Esophagus squamous epithelium (tissue), 5 donors: ENCODE measurements around the gene RNF113B. TPM values are rescaled to one million over a fixed set of nuclear protein-coding genes. Genes with fewer than 3 reads are reported as not detected.

Experiments
- DNase-seq: peaks from one replicate; lab custom pipeline; 2025; lab: John Stamatoyannopoulos, UW
- H3K27ac ChIP-seq, 4 donors: fragments of 200-600 bp; sonication (generic); one replicate each; pipeline ENCODE4 v1.5.1; 2016 to 2019; ENCODE audit warnings: mild to moderate bottlenecking in 1 of 4
- H3K27me3 ChIP-seq, 4 donors: fragments of 200-600 bp; sonication (generic); 1 replicate in 3 of 4; 2 replicates in 1 of 4; pipeline versions ENCODE4 v1.5.1 to v1.6.0; 2017 to 2021; ENCODE audit warnings: antibody characterized with exemption in 1 of 4
- H3K36me3 ChIP-seq, 3 donors: fragments of 200-600 bp; sonication (generic); one replicate each; pipeline ENCODE4 v1.5.1; 2016 to 2019
- H3K4me1 ChIP-seq, 3 donors: fragments of 200-600 bp; sonication (generic); one replicate each; pipeline ENCODE4 v1.5.1; 2017 to 2019
- H3K4me3 ChIP-seq, 4 donors: fragments of 200-600 bp; sonication (generic); 1 replicate in 3 of 4; 2 replicates in 1 of 4; pipeline ENCODE4 v1.5.1; 2016 to 2019; ENCODE audit warnings: mild to moderate bottlenecking in 2 of 4, moderate library complexity in 1 of 4
- H3K9me3 ChIP-seq, 3 donors: fragments of 200-600 bp; sonication (generic); one replicate each; pipeline ENCODE4 v1.5.1; 2016 to 2019
- CTCF ChIP-seq, 6 experiments: fragments of 450-650 bp in 4 of 6; fragments of 200-600 bp in 2 of 6; sonication (generic) in 2 of 6; IDR thresholded peaks; one replicate each; pipeline ENCODE4 v1.5.1; 2016 to 2019; ENCODE audit warnings: antibody characterized with exemption in 6 of 6, mild to moderate bottlenecking in 4 of 6, moderate library complexity in 4 of 6
- POLR2A ChIP-seq, 4 donors: fragments of 450-650 bp; IDR thresholded peaks; one replicate each; pipeline ENCODE4 v1.6.1; 2017; ENCODE audit warnings: antibody characterized with exemption in 4 of 4, mild to moderate bottlenecking in 4 of 4, moderate library complexity in 3 of 4
- WGBS, 2 donors: methylation state at CpG; one replicate each; pipeline ENCODE4 v1.1.5; 2018; 5-methylcytosine and 5-hydroxymethylcytosine counted together
- intact Hi-C: fragments of 100-400 bp; cut with DNase I; formaldehyde crosslinking; loops from one replicate; pipeline ENCODE4 v1.15.0; 2022
- total RNA-seq, 4 donors: library from RNA; depleted of rRNA; stranded (reverse); fragments of >200 nt; gene quantifications; one replicate each; pipeline ENCODE4 v1.1.0, GENCODE V29; 2016
- donor health status: DM: yes; HTN: yes; CAD: no.

Gene RNF113B
- total RNA-seq, 4 donors from 2014 or later: not detected

DNA sequence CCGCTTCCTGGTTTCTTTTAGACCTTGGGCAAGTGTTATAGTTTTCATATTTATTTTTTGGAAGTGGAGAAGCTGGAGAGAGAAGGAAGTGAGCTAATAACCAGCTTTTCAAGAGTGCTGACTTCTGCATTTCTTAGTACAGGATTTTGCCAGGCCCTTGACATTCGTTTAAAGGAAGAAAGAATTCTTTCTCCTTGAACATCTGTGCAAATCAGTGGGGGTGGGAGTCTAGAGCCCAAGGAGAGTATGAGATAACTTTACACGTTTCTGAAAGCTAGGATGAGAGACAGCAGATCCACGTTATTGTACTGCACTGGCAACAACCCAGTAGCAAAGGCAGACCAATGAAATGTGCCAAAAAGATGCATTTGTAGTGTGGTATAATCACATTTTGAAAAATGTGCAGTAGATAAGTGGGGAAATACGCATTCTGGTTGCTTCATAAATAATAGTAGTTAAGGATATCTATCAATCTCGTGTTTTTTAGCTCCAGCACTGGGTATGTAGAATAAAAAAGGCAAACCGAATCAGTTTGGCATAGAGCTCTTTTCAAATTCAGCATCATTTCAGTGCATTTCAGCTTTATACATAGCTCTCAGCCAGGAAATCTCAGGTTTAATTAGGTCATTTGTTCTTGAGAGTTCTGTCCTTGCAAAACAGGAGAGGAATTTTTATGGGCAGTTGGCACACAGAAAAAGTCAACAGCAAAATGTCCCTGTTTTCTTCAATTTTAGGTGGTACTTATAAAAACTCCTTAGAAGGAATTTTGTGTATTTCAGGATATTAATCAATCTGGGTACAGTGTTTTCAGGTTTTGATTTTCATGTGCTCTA, 4.3 kb downstream of the RNF113B start:
- Histone ChIP-seq H3K4me3 (peak overlapping the region in 1 of 4 donors; percentile 24), H3K36me3 (no peaks in the 10 kb centered on the region), H3K27me3 (no peaks in the 10 kb centered on the region), H3K27ac (peak overlapping the region in 3 of 4 donors; percentile 27 to 73 (median 54)), H3K4me1 (peaks cover 12 to 42% (median 21%) of the 10 kb centered on the region in 3 donors), H3K9me3 (no peaks in the 10 kb centered on the region)
- WGBS, 2 donors: 38 to 48% methylated on average over 7 of the region's 7 CpGs
- intact Hi-C loops: no loop called here
- TF ChIP-seq CTCF (IDR thresholded peaks at IDR 0.05) (no peak), POLR2A (IDR thresholded peaks at IDR 0.05) (no peak)
- DNase-seq: no peak

- intact Hi-C loops: no loop called here
These were observed 5.0 kb downstream of the RNF113B start for GRCh38 chr13:98171900-98172589.

GRCh38 chr13:98169331-98169730, 7.7 kb downstream of the RNF113B start:
- WGBS, 2 donors: 78 to 80% methylated on average over 3 of the region's 3 CpGs
- H3K9me3 ChIP-seq: no peaks in the 10 kb centered on the region
- no peaks in the 10 kb centered on the region for H3K27me3 ChIP-seq
- no peak overlapping the region for H3K4me3 ChIP-seq
- TF ChIP-seq POLR2A (IDR thresholded peaks at IDR 0.05) (no peak), CTCF (IDR thresholded peaks at IDR 0.05) (no peak)
- H3K36me3 ChIP-seq: no peaks in the 10 kb centered on the region
- DNase-seq: no peak
- peaks cover 12 to 33% (median 21%) of the 10 kb centered on the region in 3 donors for H3K4me1 ChIP-seq
- H3K27ac ChIP-seq: no peak overlapping the region
- intact Hi-C loops: no loop called here

More at GRCh38 chr13:98171900-98172589, 5.0 kb downstream of the RNF113B start:
- Histone ChIP-seq H3K4me3 (peak overlapping the region in 1 of 4 donors; percentile 24), H3K4me1 (peaks cover 12 to 42% (median 21%) of the 10 kb centered on the region in 3 donors), H3K9me3 (no peaks in the 10 kb centered on the region), H3K27me3 (no peaks in the 10 kb centered on the region), H3K36me3 (no peaks in the 10 kb centered on the region), H3K27ac (peak overlapping the region in 3 of 4 donors; percentile 27 to 62 (median 54))
- TF ChIP-seq CTCF (IDR thresholded peaks at IDR 0.05) (no peak), POLR2A (IDR thresholded peaks at IDR 0.05) (no peak)
- WGBS, 2 donors: 39 to 49% methylated on average over 8 to 11 of the region's 14 CpGs
- DNase-seq: no peak

DNA sequence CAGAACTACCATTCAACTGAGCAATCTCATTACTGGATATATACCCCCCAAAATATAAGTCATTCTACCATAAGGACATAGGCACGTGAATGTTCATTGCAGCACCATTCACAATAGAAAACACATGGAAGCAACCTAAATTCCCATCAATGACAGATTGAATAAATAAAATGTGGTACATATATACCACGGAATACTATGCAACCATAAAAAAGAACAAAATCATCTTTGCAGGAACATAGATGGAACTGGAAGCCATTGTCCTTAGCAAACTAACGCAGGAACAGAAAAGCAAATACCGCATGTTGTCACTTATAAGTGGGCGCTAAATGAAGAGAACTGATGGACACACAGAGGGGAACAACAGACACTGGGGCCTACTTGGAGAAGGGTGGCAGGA, 14.1 kb downstream of the RNF113B start:
- Histone ChIP-seq H3K4me3 (no peak overlapping the region), H3K4me1 (no peaks in the 10 kb centered on the region), H3K36me3 (no peaks in the 10 kb centered on the region), H3K27me3 (no peaks in the 10 kb centered on the region), H3K27ac (no peak overlapping the region), H3K9me3 (no peaks in the 10 kb centered on the region)
- intact Hi-C loops: no loop called here
- no peak for TF ChIP-seq CTCF (IDR thresholded peaks at IDR 0.05)
- TF ChIP-seq POLR2A (IDR thresholded peaks at IDR 0.05): no peak
- no peak for DNase-seq
- WGBS, 2 donors: 96% methylated on average over 4 to 5 of the region's 5 CpGs
